GM20431 (cell line): Measurements from ENCODE around the gene MYO9A.
"Not testable (repeated sequence)": the region's sequence is repeated elsewhere in the genome, so short reads cannot be mapped to it uniquely, and the experiment has no call there.

ENCODE experiments used
- in situ Hi-C: fragments of 300-500 bp; cut with MseI, MboI; formaldehyde crosslinking; loops from one replicate; pipeline ENCODE4 v1.15.0; 2020; ENCODE audit warnings: low sequenced_read_pairs; ENCODE audit not compliant: unreplicated experiment

The MYO9A gene

DNA sequence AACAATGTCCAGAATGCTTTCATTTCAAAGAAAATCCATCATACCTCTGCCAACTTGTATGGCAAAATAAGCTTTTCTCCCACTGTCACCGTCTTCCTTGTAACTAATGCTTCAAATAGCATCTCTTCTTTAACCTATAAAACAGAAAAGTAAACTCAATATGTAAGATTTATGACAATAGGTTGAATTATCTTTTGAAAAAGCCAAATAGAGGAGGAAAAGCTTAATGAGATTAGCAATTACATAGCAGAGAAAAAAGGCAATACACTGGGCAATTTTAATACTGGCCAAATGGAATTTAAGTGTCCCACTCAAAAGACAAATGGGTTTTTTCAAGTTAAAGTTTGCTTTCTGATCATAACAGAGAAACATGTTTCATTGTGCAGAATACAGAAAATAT is 118.1 kb downstream of the MYO9A start:
- in situ Hi-C loops: no loop called here

DNA sequence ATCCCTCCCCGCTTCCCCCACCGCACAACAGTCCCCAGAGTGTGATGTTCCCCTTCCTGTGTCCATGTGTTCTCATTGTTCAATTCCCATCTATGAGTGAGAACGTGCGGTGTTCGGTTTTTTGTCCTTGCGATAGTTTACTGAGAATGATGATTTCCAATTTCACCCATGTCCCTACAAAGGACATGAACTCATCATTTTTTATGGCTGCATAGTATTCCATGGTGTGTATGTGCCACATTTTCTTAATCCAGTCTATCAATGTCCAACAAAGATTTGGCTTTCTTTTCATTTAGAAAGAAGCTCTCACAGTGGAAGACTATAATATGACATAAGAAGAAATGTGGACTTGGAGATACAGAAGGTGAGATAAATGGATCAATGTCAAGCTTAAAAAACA is 119.2 kb downstream of the MYO9A start:
- in situ Hi-C loops: not testable (repeated sequence)

DNA sequence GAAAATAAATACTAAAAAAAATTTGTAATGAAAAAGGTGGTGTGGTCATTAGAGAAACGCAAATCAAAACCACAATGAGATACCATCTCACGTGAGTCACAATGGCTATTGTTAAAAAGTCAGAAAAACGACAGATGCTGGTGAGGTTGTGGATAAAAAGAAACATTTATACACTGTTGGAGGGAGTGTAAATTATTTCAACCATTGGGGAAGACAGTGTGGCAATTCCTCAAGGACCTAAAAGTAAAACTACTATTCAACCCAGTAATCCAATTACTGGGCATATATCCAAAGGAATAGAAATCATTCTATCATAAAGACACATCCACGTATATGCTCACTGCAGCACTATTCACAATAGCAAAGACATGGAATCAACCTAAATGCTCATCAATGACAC is 120.3 kb downstream of the MYO9A start:
- in situ Hi-C loops: no loop called here

DNA sequence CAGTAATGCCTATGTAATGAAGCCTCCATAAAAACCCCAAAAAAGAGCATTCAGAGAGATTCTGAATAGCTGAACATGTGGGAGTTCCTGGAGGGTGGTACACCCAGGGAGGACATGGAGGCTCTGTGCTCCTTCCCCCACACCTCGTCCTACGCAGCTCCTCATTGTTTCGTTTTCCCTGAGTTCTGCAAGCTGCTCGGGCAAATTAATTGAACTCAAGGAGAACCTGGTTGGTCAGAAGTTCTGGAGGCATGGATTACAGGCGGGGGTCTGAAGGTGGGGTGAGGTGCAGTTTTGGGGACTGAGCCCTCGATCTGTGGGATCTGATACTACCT is 142.2 kb downstream of the MYO9A start:
- in situ Hi-C loops: no loop called here

DNA sequence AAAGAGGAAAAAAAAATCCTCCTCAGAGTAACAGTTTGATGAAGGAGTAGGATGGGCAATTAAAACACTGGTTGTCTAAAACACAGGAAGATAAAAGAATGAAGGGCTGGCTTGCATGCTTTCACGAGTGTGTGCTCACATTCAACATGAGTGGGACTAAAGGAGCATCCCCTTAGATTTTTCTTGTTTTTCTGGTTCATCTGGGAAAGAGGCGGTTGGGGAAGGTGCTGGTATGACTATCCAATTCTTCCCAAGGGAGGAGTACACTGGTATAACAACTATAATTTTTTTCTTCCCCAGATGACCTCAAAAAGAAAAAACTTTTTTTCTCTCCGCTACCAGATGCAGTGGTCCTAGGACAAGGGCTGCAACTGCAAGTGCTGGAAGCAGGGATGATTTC is 143.7 kb downstream of the MYO9A start:
- in situ Hi-C loops: no loop called here

DNA sequence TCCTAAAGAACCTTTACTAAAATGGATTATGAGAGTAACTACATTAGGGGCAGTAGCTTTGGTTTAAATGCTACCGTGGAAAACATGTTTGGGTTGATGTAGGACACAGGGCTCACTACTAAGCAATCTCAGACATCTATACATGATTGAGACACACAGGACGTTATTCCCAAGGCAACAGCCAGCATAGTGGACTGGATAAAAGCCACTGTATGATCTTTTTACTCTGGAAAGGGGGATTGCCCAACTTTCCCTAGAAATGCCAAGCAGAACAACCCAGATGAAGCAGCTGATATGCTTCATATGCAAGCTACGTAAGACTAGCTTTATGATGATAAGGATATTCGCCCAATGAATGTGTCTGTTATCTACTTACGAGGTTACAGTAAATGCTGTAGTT is 144.6 kb downstream of the MYO9A start:
- in situ Hi-C loops: no loop called here

DNA sequence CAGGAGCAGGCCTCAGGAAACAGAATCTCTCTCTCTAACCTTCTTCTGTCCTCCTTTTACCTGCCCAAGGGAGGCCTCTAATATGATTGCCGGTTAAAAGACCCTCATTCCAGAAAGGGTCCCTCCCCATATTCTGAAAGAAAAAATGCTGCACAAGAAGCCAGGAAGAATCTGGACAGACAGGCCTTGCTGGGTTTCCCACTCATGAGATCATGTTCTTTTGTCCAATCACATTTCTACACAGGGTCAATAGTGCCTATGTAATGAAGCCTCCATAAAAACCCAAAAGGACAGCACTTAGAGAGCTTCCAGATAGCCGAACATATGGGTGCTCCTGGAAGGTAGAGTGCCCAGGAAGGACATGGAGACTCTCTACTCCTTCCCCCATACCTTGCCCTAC is 146.0 kb downstream of the MYO9A start:
- in situ Hi-C loops: no loop called here

DNA sequence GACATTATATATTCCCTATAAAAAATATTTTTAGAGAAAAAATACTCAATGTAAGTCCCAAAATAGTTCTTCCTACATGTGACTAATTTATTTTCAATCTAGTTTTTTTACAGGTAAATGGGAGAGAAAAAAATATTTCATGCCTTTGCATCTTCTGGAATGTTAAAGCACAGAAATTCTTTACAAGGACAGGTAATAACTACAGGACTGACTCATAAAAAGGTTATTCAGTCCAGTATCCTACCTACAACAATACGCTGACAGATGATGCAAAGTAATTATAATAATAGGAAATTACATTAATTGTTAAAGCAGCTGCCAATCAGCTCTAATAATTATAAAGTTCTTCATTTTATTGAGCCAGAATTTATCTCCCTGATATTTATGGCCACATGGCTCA is 147.5 kb downstream of the MYO9A start:
- in situ Hi-C loops: no loop called here

DNA sequence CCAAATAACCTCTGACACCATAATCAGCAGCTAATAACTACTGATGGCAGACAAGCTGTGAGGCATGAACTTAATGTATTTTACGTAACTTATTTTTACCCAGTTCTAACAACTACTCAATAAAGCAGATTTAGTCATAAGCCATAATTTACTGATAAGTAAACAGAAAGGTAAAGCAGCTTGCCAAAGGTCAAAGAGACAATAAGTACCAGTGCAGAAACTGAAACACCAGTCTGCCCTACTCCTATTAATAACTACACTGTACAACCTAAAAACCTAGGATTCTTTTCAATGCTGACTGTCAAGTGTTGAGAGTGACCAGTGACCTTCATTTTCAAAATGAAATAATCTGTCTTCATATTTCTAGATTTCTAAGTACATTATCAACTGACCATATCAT is 155.4 kb downstream of the MYO9A start:
- in situ Hi-C loops: no loop called here

DNA sequence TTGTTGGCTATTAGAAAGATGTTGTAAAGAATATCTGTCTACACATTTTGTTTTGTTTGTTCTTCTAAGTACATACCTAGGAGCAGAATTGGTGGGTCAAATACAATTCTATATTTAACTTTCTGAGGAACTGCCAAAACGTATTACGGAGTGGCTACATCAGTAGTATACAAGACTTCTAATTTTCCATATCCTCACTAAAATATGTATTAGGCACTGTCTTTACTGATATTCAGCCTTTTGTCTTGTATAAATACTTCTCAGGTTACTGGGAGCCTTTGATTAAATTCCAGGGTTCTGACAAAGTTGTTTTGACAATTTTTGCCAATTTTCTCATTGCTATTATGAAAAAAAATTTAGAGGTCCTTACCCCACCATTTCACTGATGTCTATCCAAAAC is 160.9 kb downstream of the MYO9A start:
- in situ Hi-C loops: no loop called here

DNA sequence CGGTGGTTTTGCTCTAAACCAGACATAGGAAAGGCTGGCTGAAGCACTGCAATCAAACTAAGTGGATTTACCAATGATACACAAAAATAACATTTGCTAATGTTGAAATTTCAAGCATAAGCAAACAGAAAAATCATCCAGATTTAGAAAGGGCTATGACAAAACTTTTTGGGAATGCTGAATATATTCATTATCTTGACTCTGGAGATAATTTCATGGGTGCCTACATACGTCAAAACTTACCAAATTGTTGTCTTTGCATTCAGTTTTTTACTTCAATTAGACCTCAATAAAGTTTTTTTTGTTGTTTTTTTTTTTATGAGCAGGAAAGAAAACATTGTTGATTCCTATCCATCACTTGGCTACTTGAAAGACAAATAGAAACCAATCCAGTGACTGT is 166.8 kb downstream of the MYO9A start:
- in situ Hi-C loops: no loop called here

DNA sequence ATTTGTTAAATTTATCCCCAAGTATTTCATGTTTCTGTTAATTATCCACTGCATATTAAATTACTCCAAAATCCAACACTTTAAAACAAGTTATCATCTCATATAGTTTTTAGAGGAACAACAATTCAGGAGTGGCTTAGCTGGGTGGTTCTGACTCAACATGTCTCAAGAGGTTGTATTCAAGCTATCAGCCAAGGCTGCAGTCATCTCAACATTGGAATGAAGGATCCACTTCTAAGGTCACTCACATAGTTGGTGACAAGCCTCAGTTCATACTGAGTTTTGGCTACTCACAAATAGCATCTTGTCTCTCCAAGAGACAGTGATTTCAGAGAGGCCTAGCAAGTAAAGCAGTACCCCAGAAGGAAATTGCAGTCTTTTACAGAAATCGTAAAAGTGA is 172.9 kb downstream of the MYO9A start:
- in situ Hi-C loops: no loop called here

DNA sequence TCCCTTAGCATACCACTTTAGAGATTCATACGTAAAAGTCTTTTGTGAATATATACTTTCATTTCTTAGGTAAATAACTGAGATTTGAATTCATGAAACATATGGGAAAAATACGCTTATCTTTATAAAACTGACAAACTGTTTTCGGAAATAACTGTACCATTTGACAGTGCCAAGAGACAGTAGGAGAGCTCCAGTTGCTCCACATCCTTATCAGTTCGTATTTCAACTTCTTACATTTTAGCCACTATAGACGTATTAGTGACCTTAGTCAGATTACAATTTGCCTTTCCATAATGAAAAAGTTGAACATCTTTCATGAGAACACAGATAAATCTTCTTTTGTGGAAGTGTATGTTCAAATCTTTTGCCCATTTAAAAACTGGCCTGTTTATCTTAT is 174.1 kb downstream of the MYO9A start:
- in situ Hi-C loops: no loop called here

DNA sequence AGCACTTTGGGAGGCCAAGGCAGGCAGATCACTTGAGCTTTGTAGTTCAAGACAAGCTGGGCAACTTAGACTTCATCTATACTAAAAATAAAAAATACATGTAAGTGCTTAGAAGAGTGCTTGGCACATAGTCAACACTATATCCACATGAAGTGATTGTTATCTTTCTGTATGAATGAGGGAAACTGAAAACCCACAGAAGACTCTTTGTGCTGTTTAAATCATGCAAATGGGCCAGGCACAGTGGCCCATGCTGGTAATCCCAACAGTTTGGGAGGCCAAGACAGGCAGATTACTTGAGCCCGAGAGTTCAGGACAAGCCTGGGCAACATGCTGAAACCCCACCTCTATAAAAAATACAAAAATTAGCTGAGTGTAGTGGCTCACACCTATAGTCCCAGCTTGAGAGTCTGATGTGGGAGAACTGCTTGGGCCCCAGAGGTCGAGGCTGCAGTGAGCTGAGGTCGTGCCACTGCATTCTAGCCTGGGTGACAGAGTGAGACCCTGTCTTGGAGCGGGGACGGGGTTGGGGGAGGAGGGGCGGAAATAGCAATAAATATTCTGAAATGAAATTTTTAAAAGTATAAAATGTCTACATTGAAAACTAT is 177.9 kb downstream of the MYO9A start:
- in situ Hi-C loops: no loop called here

DNA sequence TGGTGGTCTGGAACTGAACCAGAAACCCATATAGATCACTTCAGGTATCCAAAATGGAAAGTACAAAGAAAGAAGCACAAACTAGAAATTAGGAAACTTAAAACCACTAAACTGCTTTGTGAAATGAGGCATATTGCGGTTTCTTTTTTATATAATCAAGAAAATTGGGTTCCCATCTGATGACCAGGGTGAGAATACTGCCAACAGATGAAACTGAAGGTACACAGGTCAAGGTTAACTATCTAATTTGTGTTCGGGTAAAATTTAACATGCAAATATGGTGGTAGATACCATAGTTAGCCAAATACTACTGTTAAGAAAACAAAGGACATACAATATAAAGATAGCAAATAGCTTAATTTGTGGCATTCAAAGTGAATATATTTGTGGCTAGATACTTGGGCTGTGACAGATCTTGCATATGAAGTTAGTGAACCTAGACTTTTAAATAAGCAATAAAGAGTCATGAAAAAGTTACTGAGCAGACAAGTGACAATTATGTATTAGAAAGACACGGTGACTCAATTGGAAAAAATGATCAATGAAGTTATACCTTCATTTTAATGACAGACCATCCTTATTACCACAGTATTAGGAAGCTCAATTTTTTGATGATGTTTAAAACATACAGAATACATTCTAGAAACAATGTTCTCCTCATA is 180.2 kb downstream of the MYO9A start:
- in situ Hi-C loops: no loop called here

DNA sequence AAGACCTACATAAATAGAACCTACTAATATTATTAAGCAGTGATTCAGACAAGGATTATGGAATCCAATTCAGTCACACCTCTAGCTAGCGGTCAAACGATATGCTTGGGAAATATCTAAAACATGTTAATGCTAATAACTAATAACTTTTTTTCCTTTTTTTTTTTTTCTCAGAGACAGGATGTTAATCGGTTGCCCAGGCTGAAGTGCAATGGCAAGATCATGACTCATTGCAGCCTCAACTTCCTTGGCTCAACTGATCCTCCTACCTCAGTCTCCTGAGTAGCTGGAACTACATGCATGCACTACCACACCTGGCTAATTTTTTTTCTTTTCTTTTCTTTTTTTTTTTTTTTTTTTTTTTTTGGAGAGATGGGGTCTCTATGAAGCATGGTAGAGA is 183.5 kb downstream of the MYO9A start:
- in situ Hi-C loops: no loop called here

DNA sequence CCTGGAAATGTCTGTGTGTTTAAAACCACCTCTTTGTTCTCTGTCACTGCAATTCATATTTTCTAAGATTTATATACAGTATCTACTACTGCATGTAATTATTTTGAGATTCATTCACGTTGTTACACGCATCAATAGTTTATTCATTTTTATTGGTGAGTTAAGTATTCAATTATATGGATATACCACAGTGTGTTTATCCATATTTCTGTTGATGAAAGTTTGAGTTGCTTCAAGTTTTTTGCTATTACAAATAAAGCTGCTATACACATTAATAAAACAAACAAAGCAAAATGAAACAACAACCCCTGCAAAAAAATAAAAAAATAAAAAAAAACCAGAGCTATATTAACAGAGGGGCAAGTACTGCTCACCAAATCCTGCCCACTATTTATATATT is 185.3 kb downstream of the MYO9A start:
- in situ Hi-C loops: no loop called here

DNA sequence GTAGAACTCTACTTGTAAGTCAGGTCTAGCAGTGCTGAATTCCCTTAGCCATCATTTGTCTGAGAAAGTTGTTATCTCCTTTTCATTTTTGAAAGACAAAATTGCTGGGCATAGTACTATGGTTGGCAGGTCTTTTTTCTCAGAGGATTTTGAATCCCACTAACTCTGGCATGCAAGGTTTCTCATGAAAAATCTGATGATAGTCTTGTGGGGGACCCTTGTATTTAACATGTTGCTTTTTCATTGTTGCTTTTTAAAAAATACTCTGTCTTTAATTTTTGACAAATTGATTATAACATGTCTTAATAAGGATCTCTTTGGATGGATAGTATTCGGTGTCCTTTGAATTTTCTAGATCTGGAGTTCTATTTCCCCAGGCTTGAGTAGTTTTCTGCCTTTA is 186.7 kb downstream of the MYO9A start:
- in situ Hi-C loops: no loop called here

DNA sequence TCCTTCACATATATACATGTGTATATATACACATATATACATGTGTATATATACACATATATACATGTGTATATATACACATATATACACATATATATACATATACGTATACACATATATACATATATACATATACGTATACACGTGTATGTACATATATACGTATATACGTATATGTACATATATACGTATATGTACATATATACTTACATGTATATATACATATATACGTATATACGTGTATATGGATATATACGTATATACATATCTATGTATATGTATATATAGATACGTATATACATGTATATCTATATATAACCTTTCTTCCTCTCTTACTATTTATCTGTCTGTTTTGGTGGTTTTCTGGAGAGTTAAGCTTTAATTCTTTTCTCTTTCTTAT is 192.8 kb downstream of the MYO9A start:
- in situ Hi-C loops: no loop called here

DNA sequence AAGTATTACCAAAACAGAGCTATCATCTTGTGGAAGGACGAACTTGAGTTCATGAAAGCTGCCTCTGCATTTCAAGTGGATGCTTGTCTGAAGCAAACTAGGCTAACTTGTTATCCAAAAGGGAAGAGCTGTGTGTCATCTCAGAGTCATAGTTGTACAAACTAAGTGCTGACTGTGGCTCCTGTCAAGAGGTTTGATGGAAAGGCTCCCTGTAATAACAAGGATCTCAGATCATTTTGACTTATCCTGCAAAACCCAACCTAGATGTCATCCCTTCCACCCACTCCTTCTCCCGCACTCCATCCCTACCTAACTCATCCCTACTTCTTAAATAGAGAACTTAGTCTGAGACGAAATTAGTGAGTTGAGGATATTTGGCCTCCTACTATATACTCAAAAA is 196.8 kb downstream of the MYO9A start:
- in situ Hi-C loops: no loop called here

DNA sequence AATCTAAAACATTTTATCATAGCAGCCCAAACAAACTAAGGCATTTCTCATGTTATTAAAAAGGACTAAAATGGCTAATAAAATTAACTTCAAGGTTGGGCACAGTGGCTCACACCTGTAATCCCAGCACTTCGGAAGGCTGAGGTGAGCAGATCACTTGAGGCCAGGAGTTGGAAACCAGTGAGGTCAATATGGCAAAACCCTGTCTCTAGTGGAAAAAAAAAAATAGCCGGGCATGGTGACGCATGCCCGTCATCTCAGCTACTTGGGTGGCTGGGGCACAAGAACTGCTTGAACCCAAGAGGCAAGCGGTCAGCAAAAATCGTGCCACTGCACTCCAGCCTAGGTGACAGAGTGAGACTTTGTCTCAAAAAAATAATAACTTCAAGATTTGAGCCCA is 197.4 kb downstream of the MYO9A start:
- in situ Hi-C loops: no loop called here

DNA sequence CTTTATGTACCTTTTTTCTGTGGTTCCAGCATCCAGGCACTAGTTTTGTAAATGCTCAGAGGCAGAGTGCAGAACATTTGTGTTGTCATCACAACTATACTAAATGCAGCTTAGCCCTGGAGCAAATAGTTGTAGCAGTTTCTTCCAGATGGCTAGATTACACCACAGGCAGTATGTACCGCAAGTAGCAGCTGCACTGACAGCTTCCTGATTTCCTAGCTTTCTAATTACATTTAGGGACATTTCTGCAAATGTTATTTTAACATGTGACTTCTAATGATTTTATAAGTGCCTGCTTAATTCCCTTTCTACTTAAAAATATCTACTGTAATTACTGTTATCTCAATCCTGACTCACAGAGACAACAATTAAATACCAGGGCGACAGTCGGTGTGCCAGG is 201.1 kb downstream of the MYO9A start:
- in situ Hi-C loops: no loop called here
